Femur (tissue), 1 donor: ENCODE measurements around the gene ACTN4.

ENCODE experiments used
- DNase-seq: peaks from one replicate; pipeline ENCODE4 v3.0.0-alpha.2; 2017

The ACTN4 gene

GRCh38 chr19:38712161-38712748, 64.8 kb downstream of the ACTN4 start:
- DNase-seq, result no peak

GRCh38 chr19:38713227-38713649, 65.8 kb downstream of the ACTN4 start:
- DNase-seq, result peak; percentile 70

- DNase-seq, result no peak
Observed at GRCh38 chr19:38713865-38714264, 66.4 kb downstream of the ACTN4 start.

GRCh38 chr19:38714354-38714778, 66.9 kb downstream of the ACTN4 start:
- no peak for DNase-seq

GRCh38 chr19:38715555-38715954, 68.1 kb downstream of the ACTN4 start:
- DNase-seq, result no peak

GRCh38 chr19:38717051-38717450, 69.6 kb downstream of the ACTN4 start:
- no peak for DNase-seq

GRCh38 chr19:38717855-38718254, 70.4 kb downstream of the ACTN4 start:
- DNase-seq, result no peak

GRCh38 chr19:38718747-38719543, 71.5 kb downstream of the ACTN4 start:
- DNase-seq, result peak; percentile 82

GRCh38 chr19:38719761-38720558, 72.5 kb downstream of the ACTN4 start:
- peak; percentile 66 for DNase-seq

GRCh38 chr19:38720559-38721236, 73.2 kb downstream of the ACTN4 start:
- DNase-seq, result no peak

GRCh38 chr19:38721496-38721895, 74.0 kb downstream of the ACTN4 start:
- no peak for DNase-seq

- peak; percentile 80 for DNase-seq
Observed at GRCh38 chr19:38721979-38722773, 74.7 kb downstream of the ACTN4 start.

- DNase-seq, result no peak
Observed at GRCh38 chr19:38722947-38723605, 75.6 kb downstream of the ACTN4 start.

GRCh38 chr19:38723606-38723965, 76.1 kb downstream of the ACTN4 start:
- no peak for DNase-seq

GRCh38 chr19:38723990-38724854, 76.8 kb downstream of the ACTN4 start:
- no peak for DNase-seq

- DNase-seq, result no peak
Observed at GRCh38 chr19:38725469-38726283, 78.2 kb downstream of the ACTN4 start.

- no peak for DNase-seq
Observed at GRCh38 chr19:38726284-38726673, 78.8 kb downstream of the ACTN4 start.

GRCh38 chr19:38726761-38727301, 79.4 kb downstream of the ACTN4 start:
- no peak for DNase-seq

GRCh38 chr19:38727306-38727867, 79.9 kb downstream of the ACTN4 start:
- no peak for DNase-seq
